Vagina (tissue), 2 donors: ENCODE data around the gene SMYD1. TPM values are rescaled to one million over a fixed set of nuclear protein-coding genes. Genes with fewer than 3 reads are reported as not detected.

Experiments used
- DNase-seq, 2 donors: peaks; one replicate each; pipeline ENCODE4 v3.0.0-alpha.2; 2017; ENCODE audit errors: extremely low spot score in 2 of 2
- H3K27ac ChIP-seq: fragments of 200-600 bp; sonication (generic); one replicate; pipeline ENCODE4 v1.5.1; 2019
- H3K27me3 ChIP-seq: fragments of 200-600 bp; sonication (generic); one replicate; pipeline ENCODE4 v1.5.1; 2019
- H3K36me3 ChIP-seq, 2 donors: fragments of 200-600 bp; sonication (generic); one replicate each; pipeline ENCODE4 v1.5.1; 2017 to 2019
- H3K4me1 ChIP-seq: fragments of 200-600 bp; sonication (generic); one replicate; pipeline ENCODE4 v1.5.1; 2019
- H3K4me3 ChIP-seq, 2 donors: fragments of 200-600 bp; sonication (generic); 1 replicate in 1 of 2; 2 replicates in 1 of 2; pipeline ENCODE4 v1.5.1; 2016 to 2019
- H3K9me3 ChIP-seq: fragments of 200-600 bp; sonication (generic); one replicate; pipeline ENCODE4 v1.5.1; 2019
- CTCF ChIP-seq, 3 experiments: fragments of 450-650 bp in 2 of 3; fragments of 200-600 bp in 1 of 3; sonication (generic) in 1 of 3; IDR thresholded peaks; one replicate each; pipeline ENCODE4 v1.5.1; 2017 to 2019; ENCODE audit warnings: antibody characterized with exemption in 3 of 3, mild to moderate bottlenecking in 2 of 3, moderate library complexity in 2 of 3
- POLR2A ChIP-seq, 2 donors: fragments of 450-650 bp; IDR thresholded peaks; one replicate each; pipeline ENCODE4 v1.6.1; 2017; ENCODE audit warnings: antibody characterized with exemption in 2 of 2, mild to moderate bottlenecking in 2 of 2, moderate library complexity in 2 of 2
- POLR2AphosphoS5 ChIP-seq, 2 donors: sonication (generic); formaldehyde crosslinking; IDR thresholded peaks; one replicate each; pipeline ENCODE4 v1.9.0; 2017; ENCODE audit warnings: antibody characterized with exemption in 2 of 2, mild to moderate bottlenecking in 2 of 2, low read depth in 1 of 2; ENCODE audit not compliant: insufficient read depth in 1 of 2
- intact Hi-C: fragments of 100-400 bp; cut with DNase I; formaldehyde crosslinking; loops from one replicate; pipeline ENCODE4 v1.15.1; 2023
- total RNA-seq: library from RNA; depleted of rRNA; stranded (reverse); fragments of >200 nt; gene quantifications from one replicate; pipeline ENCODE4 v1.2.3, GENCODE V29; 2016

The SMYD1 gene
- total RNA-seq, 1 donor from 2014 or later: not detected

DNA sequence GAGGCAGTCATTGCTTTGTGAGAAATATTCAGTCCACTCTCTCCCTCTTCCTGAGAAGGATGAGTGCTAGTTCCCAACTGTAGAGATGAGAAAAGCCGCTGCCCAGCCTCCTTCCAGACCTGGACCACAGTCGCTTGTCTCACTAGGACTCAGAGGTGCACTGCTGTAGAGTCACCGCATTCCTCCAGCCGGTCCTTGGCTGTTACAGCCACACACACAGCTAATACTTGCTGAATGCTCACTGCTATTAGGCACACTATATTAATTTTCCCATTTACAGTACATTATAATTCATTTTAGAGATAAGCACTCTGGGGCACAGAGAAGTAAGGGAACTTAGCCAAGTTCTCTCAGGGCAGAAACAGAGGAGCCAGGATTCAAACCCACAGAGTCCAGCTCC, 70.2 kb downstream of the SMYD1 start:
- Histone ChIP-seq H3K27ac (no peak overlapping the region), H3K36me3 (no peaks in the 10 kb centered on the region), H3K4me1 (no peaks in the 10 kb centered on the region), H3K9me3 (no peaks in the 10 kb centered on the region), H3K27me3 (no peaks in the 10 kb centered on the region), H3K4me3 (no peak overlapping the region)
- DNase-seq: no peak
- intact Hi-C loops: no loop called here
- no peak for TF ChIP-seq POLR2A (IDR thresholded peaks at IDR 0.05)
- no peak for TF ChIP-seq POLR2AphosphoS5 (IDR thresholded peaks at IDR 0.05; ENCODE audit: insufficient read depth in 1 of 2, low read depth in 1 of 2)
- TF ChIP-seq CTCF (IDR thresholded peaks at IDR 0.05): no peak

DNA sequence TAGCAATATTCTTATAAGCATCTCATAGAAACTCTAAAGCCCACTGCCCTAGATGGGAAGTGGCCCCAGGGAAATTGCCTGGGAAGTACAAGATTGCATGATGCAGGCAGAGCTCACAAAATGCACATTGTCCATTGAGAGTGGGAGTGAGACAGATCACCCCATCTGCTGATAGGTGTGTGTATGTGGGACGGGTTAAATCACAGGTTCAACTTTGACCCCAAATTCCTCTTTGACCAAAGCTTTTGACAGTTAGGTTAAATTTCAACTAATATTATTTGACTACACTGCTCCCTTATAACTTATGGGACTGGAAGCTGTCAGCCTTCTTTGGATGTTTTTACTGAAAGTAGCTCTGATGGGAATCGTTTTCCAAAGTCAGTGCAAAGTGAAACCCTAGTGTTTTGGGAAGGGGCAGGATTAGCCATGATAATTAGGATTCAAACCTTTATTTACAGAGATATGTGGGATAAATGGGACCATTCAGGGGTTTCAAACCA, 71.6 kb downstream of the SMYD1 start:
- H3K4me3 ChIP-seq: no peak overlapping the region
- no peak for DNase-seq
- H3K9me3 ChIP-seq: no peaks in the 10 kb centered on the region
- TF ChIP-seq POLR2AphosphoS5 (IDR thresholded peaks at IDR 0.05; ENCODE audit: insufficient read depth in 1 of 2, low read depth in 1 of 2): no peak
- TF ChIP-seq CTCF (IDR thresholded peaks at IDR 0.05): no peak
- TF ChIP-seq POLR2A (IDR thresholded peaks at IDR 0.05): no peak
- no peaks in the 10 kb centered on the region for H3K27me3 ChIP-seq
- no peaks in the 10 kb centered on the region for H3K36me3 ChIP-seq
- H3K4me1 ChIP-seq: no peaks in the 10 kb centered on the region
- intact Hi-C loops: no loop called here
- H3K27ac ChIP-seq: no peak overlapping the region

- Histone ChIP-seq H3K27me3 (no peaks in the 10 kb centered on the region), H3K9me3 (no peaks in the 10 kb centered on the region), H3K27ac (no peak overlapping the region), H3K4me1 (no peaks in the 10 kb centered on the region), H3K36me3 (no peaks in the 10 kb centered on the region), H3K4me3 (no peak overlapping the region)
- intact Hi-C loops: no loop called here
- no peak for DNase-seq
- TF ChIP-seq CTCF (IDR thresholded peaks at IDR 0.05) (no peak), POLR2AphosphoS5 (IDR thresholded peaks at IDR 0.05; ENCODE audit: insufficient read depth in 1 of 2, low read depth in 1 of 2) (no peak), POLR2A (IDR thresholded peaks at IDR 0.05) (no peak)
Observed at GRCh38 chr2:88139804-88140203, 72.2 kb downstream of the SMYD1 start.

GRCh38 chr2:88141952-88142351, 74.3 kb downstream of the SMYD1 start:
- H3K27me3 ChIP-seq: no peaks in the 10 kb centered on the region
- H3K4me1 ChIP-seq: no peaks in the 10 kb centered on the region
- H3K36me3 ChIP-seq: no peaks in the 10 kb centered on the region
- no peak overlapping the region for H3K4me3 ChIP-seq
- DNase-seq: no peak
- intact Hi-C loops: no loop called here
- H3K9me3 ChIP-seq: no peaks in the 10 kb centered on the region
- no peak for TF ChIP-seq POLR2AphosphoS5 (IDR thresholded peaks at IDR 0.05; ENCODE audit: insufficient read depth in 1 of 2, low read depth in 1 of 2)
- TF ChIP-seq CTCF (IDR thresholded peaks at IDR 0.05): no peak
- TF ChIP-seq POLR2A (IDR thresholded peaks at IDR 0.05): no peak
- no peak overlapping the region for H3K27ac ChIP-seq

DNA sequence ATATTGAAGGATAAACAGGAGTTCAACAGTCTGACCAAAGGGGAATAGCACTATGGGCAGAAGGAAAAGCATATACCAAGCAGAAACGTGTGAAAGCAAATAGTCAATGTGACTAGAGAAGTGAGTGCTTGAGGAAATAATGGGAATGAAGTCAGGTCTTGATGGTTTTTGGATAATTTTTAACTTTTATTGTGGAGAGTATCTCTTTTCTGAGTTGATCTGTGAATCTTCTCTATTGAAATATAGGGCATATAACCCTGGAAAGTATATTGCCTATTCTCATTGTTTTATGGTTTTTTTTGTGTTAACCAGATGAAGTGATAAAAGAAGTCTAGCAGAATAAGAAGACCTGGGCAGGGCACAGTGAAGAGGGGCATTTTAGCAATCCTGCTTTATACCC, 76.6 kb downstream of the SMYD1 start:
- Histone ChIP-seq H3K9me3 (no peaks in the 10 kb centered on the region), H3K27me3 (no peaks in the 10 kb centered on the region), H3K36me3 (no peaks in the 10 kb centered on the region), H3K27ac (no peak overlapping the region), H3K4me1 (no peaks in the 10 kb centered on the region), H3K4me3 (no peak overlapping the region)
- intact Hi-C loops: loop anchor here (2.0 kb wide), 1 partner anchor 23 kb away; no protein-coding TSS in a partner anchor
- DNase-seq: no peak
- TF ChIP-seq POLR2AphosphoS5 (IDR thresholded peaks at IDR 0.05; ENCODE audit: insufficient read depth in 1 of 2, low read depth in 1 of 2): no peak
- no peak for TF ChIP-seq POLR2A (IDR thresholded peaks at IDR 0.05)
- TF ChIP-seq CTCF (IDR thresholded peaks at IDR 0.05): no peak
